ENCODE results near the gene DRD2. TPM values are rescaled to one million over a fixed set of nuclear protein-coding genes. Genes with fewer than 3 reads are reported as not detected.

DRD2 gene
- total and polyA plus RNA-seq, 3 donors from 2014 or later, result 0.74 to 2.6 (median 2.5) TPM

DNA sequence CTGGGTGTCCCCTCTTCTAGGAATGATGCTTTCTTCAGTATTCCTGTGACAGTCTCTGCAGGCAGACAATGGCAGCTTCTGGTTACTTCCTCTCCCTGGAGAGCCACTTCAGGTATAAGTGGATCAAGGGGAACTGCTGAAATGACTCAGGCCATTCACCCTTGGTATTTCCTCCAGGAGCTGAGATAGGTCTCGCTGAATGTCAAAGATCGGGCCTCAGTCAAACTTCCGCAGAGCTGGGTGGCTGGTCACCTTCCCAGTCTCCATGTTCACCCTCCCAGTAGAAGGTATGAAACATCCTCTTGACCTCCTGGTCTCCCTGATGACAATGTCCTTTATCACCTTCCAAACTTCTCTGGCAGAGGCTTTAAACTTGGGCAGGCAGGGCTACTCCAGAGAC, 89.4 kb downstream of the DRD2 start:
- Histone ChIP-seq H3K36me3 (ENCODE audit: low read depth, missing control alignments) (no peaks in the 10 kb centered on the region), H3K27me3 (no peaks in the 10 kb centered on the region), H3K9me3 (no peaks in the 10 kb centered on the region), H3K27ac (no peak overlapping the region), H3K4me1 (no peaks in the 10 kb centered on the region), H3K4me3 (no peak overlapping the region)
- TF ChIP-seq, protein P1, sequence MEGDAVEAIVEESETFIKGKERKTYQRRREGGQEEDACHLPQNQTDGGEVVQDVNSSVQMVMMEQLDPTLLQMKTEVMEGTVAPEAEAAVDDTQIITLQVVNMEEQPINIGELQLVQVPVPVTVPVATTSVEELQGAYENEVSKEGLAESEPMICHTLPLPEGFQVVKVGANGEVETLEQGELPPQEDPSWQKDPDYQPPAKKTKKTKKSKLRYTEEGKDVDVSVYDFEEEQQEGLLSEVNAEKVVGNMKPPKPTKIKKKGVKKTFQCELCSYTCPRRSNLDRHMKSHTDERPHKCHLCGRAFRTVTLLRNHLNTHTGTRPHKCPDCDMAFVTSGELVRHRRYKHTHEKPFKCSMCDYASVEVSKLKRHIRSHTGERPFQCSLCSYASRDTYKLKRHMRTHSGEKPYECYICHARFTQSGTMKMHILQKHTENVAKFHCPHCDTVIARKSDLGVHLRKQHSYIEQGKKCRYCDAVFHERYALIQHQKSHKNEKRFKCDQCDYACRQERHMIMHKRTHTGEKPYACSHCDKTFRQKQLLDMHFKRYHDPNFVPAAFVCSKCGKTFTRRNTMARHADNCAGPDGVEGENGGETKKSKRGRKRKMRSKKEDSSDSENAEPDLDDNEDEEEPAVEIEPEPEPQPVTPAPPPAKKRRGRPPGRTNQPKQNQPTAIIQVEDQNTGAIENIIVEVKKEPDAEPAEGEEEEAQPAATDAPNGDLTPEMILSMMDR (IDR thresholded peaks at IDR 0.05), result no peak
- no peak for TF ChIP-seq POLR2A (IDR thresholded peaks at IDR 0.05)
- WGBS, 2 donors, result 90 to 93% methylated on average over 3 of the region's 3 CpGs
- intact Hi-C loops (cut with DNase I; ENCODE audit: low total_unique reads), result no loop called here
- no peak for DNase-seq

DNA sequence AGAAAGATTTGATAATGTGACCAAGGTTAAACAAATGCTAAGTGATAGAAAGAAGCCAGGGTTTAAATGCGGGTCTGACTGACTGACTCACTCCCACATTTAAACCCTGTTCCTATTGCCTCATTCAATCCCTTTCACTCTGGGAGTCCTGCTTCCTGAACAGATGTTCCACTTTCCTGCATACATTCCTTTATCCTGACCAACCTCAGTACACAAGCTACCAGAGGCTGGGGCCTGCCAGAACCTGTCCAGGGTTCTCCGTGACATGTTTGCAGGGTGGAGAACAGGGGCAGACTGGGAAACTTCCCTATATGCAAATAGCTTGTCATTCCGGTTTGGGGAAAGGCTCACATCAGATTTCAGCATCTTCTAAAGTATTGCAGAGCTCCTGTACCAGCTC, 90.6 kb downstream of the DRD2 start:
- Histone ChIP-seq H3K36me3 (ENCODE audit: low read depth, missing control alignments) (no peaks in the 10 kb centered on the region), H3K4me1 (no peaks in the 10 kb centered on the region), H3K9me3 (no peaks in the 10 kb centered on the region), H3K27me3 (no peaks in the 10 kb centered on the region), H3K27ac (no peak overlapping the region), H3K4me3 (no peak overlapping the region)
- intact Hi-C loops (cut with DNase I; ENCODE audit: low total_unique reads), result no loop called here
- 73 to 75% methylated on average over 3 of the region's 3 CpGs for WGBS, 2 donors
- TF ChIP-seq, protein P1 (IDR thresholded peaks at IDR 0.05), result no peak
- TF ChIP-seq POLR2A (IDR thresholded peaks at IDR 0.05), result no peak
- no peak for DNase-seq

- DNase-seq, result no peak
- Histone ChIP-seq H3K9me3 (no peaks in the 10 kb centered on the region), H3K27me3 (no peaks in the 10 kb centered on the region), H3K4me3 (no peak overlapping the region), H3K4me1 (no peaks in the 10 kb centered on the region), H3K36me3 (ENCODE audit: low read depth, missing control alignments) (no peaks in the 10 kb centered on the region), H3K27ac (no peak overlapping the region)
- intact Hi-C loops (cut with DNase I; ENCODE audit: low total_unique reads), result no loop called here
- TF ChIP-seq, protein P1 (IDR thresholded peaks at IDR 0.05), result no peak
- no peak for TF ChIP-seq POLR2A (IDR thresholded peaks at IDR 0.05)
These were observed 93.1 kb downstream of the DRD2 start for GRCh38 chr11:113382121-113382520.

GRCh38 chr11:113378692-113379091, 96.5 kb downstream of the DRD2 start:
- Histone ChIP-seq H3K27me3 (no peaks in the 10 kb centered on the region), H3K4me1 (no peaks in the 10 kb centered on the region), H3K9me3 (no peaks in the 10 kb centered on the region), H3K36me3 (ENCODE audit: low read depth, missing control alignments) (no peaks in the 10 kb centered on the region), H3K27ac (no peak overlapping the region), H3K4me3 (no peak overlapping the region)
- WGBS, 2 donors, result 88 to 91% methylated on average over 1 of the region's 1 CpG
- DNase-seq, result no peak
- no peak for TF ChIP-seq POLR2A (IDR thresholded peaks at IDR 0.05)
- TF ChIP-seq, protein P1 (IDR thresholded peaks at IDR 0.05), result no peak
- intact Hi-C loops (cut with DNase I; ENCODE audit: low total_unique reads), result no loop called here

- no peak for TF ChIP-seq POLR2A (IDR thresholded peaks at IDR 0.05)
- TF ChIP-seq, protein P1 (IDR thresholded peaks at IDR 0.05), result no peak
- WGBS, 2 donors, result 54 to 69% methylated on average over 7 of the region's 7 CpGs
These were observed 97.4 kb downstream of the DRD2 start for GRCh38 chr11:113377681-113378412.

More at GRCh38 chr11:113377681-113378412, 97.4 kb downstream of the DRD2 start:
- no peak for DNase-seq
- intact Hi-C loops (cut with DNase I; ENCODE audit: low total_unique reads), result no loop called here
- H3K4me3 ChIP-seq, result no peak overlapping the region
- no peaks in the 10 kb centered on the region for H3K4me1 ChIP-seq
- no peaks in the 10 kb centered on the region for H3K9me3 ChIP-seq
- H3K27ac ChIP-seq, result no peak overlapping the region
- no peaks in the 10 kb centered on the region for H3K27me3 ChIP-seq
- H3K36me3 ChIP-seq (ENCODE audit: low read depth, missing control alignments), result no peaks in the 10 kb centered on the region

Measured in testis (tissue), 3 donors.